ENCODE measurements around the gene ARHGAP18. TPM values are rescaled to one million over a fixed set of nuclear protein-coding genes. Genes with fewer than 3 reads are reported as not detected.

ARHGAP18 gene
- total and polyA plus RNA-seq, 2 of the 13 experiments (the other 11 are each of a cell fraction or from before 2014, with no cell fraction given) = 58.2 to 115 TPM

DNA sequence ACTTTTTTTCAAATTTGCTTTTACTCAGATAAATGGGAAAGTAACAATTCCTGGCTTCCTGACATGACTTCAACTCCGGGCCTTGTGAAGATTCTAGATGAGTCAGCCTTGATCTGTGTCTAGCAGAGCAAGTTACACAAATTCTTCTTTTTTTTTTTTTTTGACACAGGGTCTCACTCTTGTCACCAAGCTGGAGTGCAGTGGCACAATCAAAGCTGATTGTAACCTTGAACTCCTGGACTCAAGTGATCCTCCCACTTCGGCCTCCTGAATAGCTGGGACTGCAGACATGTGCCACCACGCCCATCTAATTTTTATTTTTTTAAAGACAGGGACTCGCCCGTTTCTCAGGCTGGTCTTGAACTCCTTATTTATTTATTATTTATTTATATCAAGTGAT lies 7.3 kb upstream of the ARHGAP18 start (continued):
- TF ChIP-seq, protein P1, sequence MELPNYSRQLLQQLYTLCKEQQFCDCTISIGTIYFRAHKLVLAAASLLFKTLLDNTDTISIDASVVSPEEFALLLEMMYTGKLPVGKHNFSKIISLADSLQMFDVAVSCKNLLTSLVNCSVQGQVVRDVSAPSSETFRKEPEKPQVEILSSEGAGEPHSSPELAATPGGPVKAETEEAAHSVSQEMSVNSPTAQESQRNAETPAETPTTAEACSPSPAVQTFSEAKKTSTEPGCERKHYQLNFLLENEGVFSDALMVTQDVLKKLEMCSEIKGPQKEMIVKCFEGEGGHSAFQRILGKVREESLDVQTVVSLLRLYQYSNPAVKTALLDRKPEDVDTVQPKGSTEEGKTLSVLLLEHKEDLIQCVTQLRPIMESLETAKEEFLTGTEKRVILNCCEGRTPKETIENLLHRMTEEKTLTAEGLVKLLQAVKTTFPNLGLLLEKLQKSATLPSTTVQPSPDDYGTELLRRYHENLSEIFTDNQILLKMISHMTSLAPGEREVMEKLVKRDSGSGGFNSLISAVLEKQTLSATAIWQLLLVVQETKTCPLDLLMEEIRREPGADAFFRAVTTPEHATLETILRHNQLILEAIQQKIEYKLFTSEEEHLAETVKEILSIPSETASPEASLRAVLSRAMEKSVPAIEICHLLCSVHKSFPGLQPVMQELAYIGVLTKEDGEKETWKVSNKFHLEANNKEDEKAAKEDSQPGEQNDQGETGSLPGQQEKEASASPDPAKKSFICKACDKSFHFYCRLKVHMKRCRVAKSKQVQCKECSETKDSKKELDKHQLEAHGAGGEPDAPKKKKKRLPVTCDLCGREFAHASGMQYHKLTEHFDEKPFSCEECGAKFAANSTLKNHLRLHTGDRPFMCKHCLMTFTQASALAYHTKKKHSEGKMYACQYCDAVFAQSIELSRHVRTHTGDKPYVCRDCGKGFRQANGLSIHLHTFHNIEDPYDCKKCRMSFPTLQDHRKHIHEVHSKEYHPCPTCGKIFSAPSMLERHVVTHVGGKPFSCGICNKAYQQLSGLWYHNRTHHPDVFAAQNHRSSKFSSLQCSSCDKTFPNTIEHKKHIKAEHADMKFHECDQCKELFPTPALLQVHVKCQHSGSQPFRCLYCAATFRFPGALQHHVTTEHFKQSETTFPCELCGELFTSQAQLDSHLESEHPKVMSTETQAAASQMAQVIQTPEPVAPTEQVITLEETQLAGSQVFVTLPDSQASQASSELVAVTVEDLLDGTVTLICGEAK (IDR thresholded peaks at IDR 0.05) = no peak
- TF ChIP-seq, protein P1 (CRISPR knock-in tag; IDR thresholded peaks at IDR 0.05) = peak; percentile 41; the same call in 1 of the 2 replicates
- TF ChIP-seq PHF21A (CRISPR knock-in tag; IDR thresholded peaks at IDR 0.05) (peak; percentile 86), FOSL1 (CRISPR knock-in tag; IDR thresholded peaks at IDR 0.05; ENCODE audit: borderline replicate concordance) (peak; percentile 64; the same call in 1 of the 2 replicates), IKZF5 (CRISPR knock-in tag; IDR thresholded peaks at IDR 0.05) (peak; percentile 83), ATF2 (CRISPR knock-in tag; IDR thresholded peaks at IDR 0.05) (peak; percentile 81), ZNF614 (CRISPR knock-in tag; IDR thresholded peaks at IDR 0.05; ENCODE audit: borderline replicate concordance) (peak; percentile 92), RXRB (CRISPR knock-in tag; IDR thresholded peaks at IDR 0.05; ENCODE audit: borderline replicate concordance) (peak; percentile 88), ZSCAN20 (CRISPR knock-in tag; IDR thresholded peaks at IDR 0.05; ENCODE audit: borderline replicate concordance) (no peak), CREB1 (IDR thresholded peaks at IDR 0.05) (no peak), CREB1 (CRISPR knock-in tag; IDR thresholded peaks at IDR 0.05) (peak; percentile 61), ZNF205 (CRISPR knock-in tag; IDR thresholded peaks at IDR 0.05) (0 out of 2 replicates have a peak, but pooled peaks have one; percentile 33), ZNF446 (CRISPR knock-in tag; IDR thresholded peaks at IDR 0.05) (no peak), LCORL (IDR thresholded peaks at IDR 0.05) (0 out of 2 replicates have a peak, but pooled peaks have one; percentile 21), LCORL (CRISPR knock-in tag; IDR thresholded peaks at IDR 0.05) (peak; percentile 51; the same call in 1 of the 2 replicates)
- TF ChIP-seq, protein P2, sequence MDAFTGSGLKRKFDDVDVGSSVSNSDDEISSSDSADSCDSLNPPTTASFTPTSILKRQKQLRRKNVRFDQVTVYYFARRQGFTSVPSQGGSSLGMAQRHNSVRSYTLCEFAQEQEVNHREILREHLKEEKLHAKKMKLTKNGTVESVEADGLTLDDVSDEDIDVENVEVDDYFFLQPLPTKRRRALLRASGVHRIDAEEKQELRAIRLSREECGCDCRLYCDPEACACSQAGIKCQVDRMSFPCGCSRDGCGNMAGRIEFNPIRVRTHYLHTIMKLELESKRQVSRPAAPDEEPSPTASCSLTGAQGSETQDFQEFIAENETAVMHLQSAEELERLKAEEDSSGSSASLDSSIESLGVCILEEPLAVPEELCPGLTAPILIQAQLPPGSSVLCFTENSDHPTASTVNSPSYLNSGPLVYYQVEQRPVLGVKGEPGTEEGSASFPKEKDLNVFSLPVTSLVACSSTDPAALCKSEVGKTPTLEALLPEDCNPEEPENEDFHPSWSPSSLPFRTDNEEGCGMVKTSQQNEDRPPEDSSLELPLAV (CRISPR knock-in tag; conservative IDR thresholded peaks at IDR 0.05; ENCODE audit: low read depth) = no peak
- TF ChIP-seq, protein P3, sequence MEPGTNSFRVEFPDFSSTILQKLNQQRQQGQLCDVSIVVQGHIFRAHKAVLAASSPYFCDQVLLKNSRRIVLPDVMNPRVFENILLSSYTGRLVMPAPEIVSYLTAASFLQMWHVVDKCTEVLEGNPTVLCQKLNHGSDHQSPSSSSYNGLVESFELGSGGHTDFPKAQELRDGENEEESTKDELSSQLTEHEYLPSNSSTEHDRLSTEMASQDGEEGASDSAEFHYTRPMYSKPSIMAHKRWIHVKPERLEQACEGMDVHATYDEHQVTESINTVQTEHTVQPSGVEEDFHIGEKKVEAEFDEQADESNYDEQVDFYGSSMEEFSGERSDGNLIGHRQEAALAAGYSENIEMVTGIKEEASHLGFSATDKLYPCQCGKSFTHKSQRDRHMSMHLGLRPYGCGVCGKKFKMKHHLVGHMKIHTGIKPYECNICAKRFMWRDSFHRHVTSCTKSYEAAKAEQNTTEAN (CRISPR knock-in tag; conservative IDR thresholded peaks at IDR 0.05) = peak; percentile 99
